AG08396 (cell line): ENCODE measurements around the gene FOXN3.
"Not testable (repeated sequence)": the region's sequence is repeated elsewhere in the genome, so short reads cannot be mapped to it uniquely, and the experiment has no call there.

ENCODE experiments used
- DNase-seq: peaks from one replicate; pipeline ENCODE4 v3.0.0; 2012; ENCODE audit warnings: low spot score, mixed read lengths

The FOXN3 gene

DNA sequence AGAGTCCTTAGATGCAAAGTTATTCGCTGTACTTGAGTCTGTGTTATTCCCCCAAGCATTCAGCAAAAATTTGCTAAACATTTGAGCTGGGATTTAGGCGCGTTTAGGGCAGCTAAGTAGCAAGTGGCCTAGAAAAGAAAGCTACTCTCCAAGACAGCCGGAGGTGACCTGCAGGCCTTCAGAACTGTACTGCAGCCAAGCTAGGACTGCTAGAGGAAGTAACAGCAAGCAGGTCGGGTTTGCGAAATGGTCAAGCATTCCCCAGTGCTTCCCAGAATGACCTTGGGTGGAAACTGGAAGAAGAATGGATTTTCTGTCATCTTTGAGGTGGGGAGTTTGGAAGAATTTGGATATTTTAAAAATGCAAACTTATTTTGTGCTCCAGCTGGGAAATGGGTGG lies 287.5 kb downstream of the FOXN3 start:
- no peak for DNase-seq

DNA sequence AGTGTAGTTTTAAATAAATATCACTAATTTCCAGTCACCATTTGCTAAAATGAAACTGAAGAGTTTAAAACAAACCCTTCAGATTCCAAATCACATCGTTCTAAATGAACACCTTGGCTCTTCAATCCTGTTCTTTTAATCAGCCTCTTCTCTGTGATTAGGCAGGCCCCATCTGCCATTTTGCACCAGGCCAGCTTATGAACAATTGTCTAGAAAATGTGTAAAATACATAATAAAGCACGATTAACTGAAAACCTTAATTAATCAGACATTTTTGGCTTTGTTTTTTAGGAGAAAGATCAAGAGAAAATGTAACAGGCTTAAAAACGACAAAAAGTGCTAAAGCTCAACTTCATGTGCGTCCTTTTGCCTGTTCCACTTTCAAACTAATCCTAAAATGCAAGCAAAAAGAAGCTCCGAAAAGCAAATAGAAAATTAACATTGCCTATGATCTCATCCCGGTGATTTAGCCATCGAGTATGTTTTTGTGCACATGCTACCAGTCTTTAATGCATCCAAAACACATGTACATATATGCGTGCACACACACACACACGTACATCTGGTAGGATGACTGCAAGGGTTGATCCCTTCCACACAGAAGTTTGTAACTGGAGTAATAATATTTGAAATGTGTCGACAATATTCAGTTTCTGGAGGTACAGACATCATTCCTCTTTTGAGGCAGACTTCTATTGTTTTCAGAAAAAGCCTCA lies 288.6 kb downstream of the FOXN3 start:
- no peak for DNase-seq

- no peak for DNase-seq
Observed at GRCh38 chr14:89126461-89126860, 290.6 kb downstream of the FOXN3 start.

DNA sequence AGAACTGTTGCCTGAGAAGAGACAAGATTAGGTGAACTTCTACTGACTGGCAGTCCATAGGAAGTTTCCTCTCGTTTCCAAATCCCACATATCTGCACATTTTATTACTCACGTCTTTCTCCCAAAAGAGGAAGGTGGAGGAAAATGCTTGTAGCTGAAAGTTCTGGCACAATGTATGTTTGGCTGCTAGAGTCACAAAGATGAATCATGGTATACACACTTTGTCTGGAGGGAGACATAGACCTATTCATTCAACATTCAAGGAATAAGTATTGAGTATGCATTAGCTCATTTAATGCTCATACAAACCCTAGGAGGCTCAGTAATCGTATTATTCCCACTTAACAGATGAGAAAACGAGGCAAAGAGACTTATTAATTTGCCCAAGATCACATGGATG lies 291.8 kb downstream of the FOXN3 start:
- no peak for DNase-seq

DNA sequence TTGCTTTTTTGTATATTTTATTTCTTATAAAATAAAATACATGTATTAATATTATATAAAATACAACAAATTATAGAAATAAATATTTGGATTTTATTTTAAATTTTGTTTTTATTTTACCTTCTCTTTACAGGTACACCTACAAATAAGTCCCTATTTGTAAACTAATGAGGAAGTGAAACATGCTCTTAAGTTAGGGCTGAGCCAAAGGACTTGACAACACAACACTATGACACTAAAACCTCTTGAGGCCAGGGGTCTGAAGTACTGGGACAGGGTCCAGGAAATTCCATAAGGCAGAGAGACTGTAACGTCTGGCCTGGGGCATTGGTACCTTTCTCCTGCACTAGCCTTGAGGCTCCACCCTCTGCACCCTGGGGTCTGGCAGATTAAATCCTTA lies 293.2 kb downstream of the FOXN3 start:
- DNase-seq, result no peak

DNA sequence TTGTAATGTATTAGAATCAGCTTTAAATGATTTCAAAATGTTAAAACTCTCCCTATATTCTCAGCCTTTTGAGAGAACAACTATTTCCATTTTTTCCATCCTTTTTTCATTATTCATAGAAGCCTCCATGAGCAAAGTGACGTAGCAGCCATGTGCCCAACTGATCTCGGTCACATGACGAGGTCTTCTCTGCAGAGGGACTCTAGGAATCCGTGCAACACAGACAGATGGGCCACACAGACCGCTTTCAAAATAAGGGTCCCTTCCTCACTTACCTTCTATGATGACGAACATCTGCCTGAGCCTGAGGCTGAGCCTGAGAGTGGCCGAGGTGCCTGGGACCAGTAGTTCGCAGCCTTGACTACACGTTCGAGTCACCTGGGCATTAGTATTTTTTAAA lies 293.8 kb downstream of the FOXN3 start:
- DNase-seq, result no peak

DNA sequence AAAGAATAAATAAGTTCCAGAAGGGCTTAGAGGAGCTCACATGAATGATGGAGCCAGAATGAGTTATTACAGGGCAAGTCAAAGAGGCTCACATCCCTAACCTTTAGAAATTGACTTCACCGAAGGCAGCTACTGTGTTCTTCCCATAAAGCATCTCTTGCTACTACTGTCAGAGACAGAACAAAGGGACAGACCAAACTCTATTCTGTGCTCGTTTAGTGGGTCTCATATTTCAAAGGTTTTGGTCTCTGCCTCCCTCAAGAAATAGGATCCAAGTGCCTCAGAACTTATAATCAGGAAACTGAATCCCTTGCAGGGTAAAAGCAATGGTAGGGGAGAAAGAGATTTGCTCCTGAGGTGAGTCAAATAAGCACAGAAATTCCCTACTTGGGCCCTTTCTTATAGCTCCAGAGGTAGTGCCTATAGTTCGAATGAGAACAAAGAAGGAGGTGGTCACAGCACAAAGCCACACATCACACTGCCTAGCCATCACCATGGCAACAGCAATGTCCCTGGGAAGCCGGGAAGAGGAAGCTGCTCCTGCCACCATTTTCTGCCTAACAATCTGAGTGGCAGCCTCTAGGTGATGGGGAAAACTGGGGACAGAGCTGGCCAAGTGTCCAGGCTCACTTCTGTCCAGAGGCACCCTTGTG lies 294.9 kb downstream of the FOXN3 start:
- DNase-seq, result no peak

DNA sequence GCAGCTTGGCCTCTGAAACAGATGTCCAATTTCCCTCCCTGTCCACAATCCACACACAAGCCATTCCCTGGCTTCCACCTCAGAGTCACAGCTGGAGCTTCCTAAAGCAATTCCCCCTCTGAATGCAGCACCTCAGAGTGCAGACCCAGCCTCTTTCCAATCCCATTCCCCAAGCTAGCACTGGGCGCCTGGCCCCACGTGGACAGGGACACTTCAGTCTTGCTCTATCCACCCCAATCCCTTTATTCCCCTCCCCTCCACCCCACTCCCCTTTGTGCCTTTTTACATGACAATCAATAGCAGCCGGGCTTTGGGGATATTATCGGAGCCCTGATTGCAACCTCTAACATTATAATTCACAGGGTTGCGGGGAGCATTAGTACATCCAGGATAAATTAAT lies 300.0 kb downstream of the FOXN3 start:
- no peak for DNase-seq

DNA sequence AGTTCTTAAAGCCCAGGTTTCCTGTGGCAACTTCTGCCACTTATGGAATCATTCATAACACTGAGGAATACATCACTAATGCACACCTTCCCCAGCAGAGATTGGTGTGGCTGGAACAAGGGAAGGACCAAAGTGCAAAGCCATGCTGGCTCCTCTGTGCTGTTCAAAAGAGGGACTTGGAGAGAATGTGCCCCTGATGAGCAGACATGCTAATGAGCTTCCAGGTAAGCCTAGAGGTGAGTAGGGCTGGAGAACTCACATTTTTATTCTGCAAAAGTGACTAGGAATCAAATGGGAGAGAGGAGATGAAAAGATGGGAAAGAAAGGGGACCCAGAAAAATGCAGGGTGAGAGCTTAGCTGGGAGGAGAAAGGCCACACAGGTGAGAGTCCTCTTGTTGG lies 302.9 kb downstream of the FOXN3 start:
- no peak for DNase-seq

GRCh38 chr14:89112720-89113119 lies 304.3 kb downstream of the FOXN3 start:
- DNase-seq, result no peak

DNA sequence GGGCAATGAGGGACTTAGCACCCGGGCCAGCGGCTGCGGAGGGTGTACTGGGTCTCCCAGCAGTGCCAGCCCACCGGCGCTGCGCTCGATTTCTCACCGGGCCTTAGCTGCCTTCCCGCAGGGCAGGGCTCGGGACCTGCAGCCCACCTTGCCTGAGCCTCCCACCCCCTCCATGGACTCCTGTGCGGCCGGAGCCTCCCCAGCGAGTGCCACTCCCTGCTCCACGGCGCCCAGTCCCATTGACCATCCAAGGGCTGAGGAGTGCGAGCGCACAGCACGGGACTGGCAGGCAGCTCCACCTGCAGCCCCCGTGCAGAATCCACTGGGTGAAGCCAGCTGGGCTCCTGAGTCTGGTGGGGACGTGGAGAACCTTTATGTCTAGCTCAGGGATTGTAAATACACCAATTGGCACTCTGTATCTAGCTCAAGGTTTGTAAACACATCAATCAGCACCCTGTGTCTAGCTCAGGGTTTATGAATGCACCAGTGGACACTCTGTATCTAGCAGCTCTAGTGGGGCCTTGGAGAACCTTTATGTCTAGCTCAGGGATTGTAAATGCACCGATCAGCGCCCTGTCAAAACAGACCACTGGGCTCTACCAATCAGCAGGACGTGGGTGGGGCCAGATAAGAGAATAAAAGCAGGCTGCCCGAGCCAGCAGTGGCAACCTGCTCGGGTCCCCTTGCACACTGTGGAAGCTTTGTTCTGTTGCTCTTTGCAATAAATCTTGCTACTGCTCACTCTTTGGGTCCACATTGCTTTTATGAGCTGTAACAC lies 305.1 kb downstream of the FOXN3 start:
- not testable (repeated sequence) for DNase-seq

DNA sequence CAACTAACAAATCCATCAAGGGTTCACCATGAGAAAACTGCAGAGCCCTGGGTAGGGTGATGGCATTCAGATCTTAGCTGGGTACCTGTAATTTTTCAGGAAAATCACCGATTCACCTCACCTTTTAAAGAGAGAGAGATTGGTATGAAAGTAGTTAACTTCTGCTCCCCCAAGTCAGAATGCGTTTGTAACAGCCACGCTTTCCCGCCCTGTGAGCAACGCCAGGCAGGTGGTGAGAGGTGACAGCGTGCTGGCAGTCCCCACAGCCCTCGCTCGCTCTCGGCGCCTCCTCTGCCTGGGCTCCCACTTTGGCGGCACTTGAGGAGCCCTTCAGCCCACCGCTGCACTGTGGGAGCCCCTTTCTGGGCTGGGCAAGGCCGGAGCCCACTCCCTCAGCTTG lies 305.8 kb downstream of the FOXN3 start:
- not testable (repeated sequence) for DNase-seq

DNA sequence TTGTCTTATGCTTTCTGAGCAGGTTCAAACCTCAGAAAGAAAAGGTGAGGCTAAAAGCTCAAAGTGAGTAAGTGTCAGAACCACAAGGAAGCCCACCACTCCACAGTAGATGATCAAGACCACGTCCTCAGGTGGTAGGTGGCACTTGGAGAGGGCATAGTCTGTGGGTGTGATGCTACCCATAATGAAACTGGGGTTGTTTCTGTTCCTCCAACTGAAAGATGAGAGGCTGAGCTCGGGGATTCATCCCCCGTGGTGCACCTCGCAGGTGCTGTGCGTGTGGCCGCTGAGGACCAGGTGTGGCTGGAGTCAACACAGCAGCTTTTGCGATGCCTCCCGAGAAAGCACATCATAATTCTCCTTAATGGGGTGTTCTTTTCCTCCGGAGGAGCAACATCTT lies 306.9 kb downstream of the FOXN3 start:
- no peak for DNase-seq

DNA sequence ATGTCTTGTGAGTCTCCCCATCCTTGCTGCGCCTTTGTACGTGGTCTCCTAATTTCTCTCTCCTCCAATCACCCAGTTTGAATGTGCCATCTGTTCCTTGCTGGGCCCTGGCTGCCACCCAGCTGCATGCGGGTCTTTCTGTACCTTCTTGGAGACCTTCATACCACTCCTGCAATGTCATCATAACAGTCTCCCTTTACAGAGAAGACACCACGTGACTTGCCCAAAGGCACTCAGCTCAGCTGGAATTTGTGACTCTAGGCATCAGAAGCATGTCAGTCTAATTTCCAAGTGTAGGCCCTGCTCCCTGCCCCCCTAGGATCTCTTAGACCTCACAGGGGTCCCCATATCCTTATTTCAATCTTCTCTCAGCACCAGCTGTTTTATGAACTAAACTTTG lies 308.4 kb downstream of the FOXN3 start:
- no peak for DNase-seq

GRCh38 chr14:89107626-89108025 lies 309.4 kb downstream of the FOXN3 start:
- DNase-seq, result no peak
